ENCODE results near the gene C22orf15. TPM values are rescaled to one million over a fixed set of nuclear protein-coding genes. Genes with fewer than 3 reads are reported as not detected.

C22orf15 gene
- total RNA-seq, 1 experiment from 2014 or later = 0.81 TPM

- Histone ChIP-seq H3K4me1 (ENCODE audit: insufficient read depth, low read length) (no peaks in the 10 kb centered on the region), H3K79me2 (ENCODE audit: insufficient read depth, low read length) (no peaks in the 10 kb centered on the region), H3T11ph (ENCODE audit: low read length) (no peak overlapping the region), H3K14ac (ENCODE audit: insufficient read depth, low read length) (no peak overlapping the region), H3K23me2 (ENCODE audit: insufficient read length, low read depth, low read length, poor library complexity, severe bottlenecking) (peaks cover 3% of the 10 kb centered on the region), H3K27me3 (ENCODE audit: insufficient read depth, low read length) (no peaks in the 10 kb centered on the region), H3K18ac (ENCODE audit: insufficient read length, low read depth, low read length) (no peak overlapping the region), H2AK5ac (ENCODE audit: insufficient read length, low read length) (no peak overlapping the region), H4K91ac (ENCODE audit: insufficient read length, low read depth, low read length) (no peak overlapping the region), H3K9ac (ENCODE audit: extremely low read depth, insufficient read length, low read length) (no peak overlapping the region), H4K8ac (replicated peaks; ENCODE audit: insufficient read length, low read depth, low read length) (no peak overlapping the region), H2AFZ (ENCODE audit: low read length) (no peak overlapping the region), H3K4me2 (ENCODE audit: insufficient read depth, insufficient read length, low read length) (no peak overlapping the region), H4K20me1 (ENCODE audit: control insufficient read depth, insufficient read depth, insufficient read length) (no peaks in the 10 kb centered on the region), H2BK15ac (ENCODE audit: low read depth, low read length) (no peak overlapping the region), H3K79me1 (ENCODE audit: insufficient read depth, low read depth, low read length, poor library complexity, severe bottlenecking) (no peaks in the 10 kb centered on the region), H2BK20ac (ENCODE audit: low read depth, low read length, poor library complexity, severe bottlenecking) (no peak overlapping the region), H3K4ac (ENCODE audit: low read depth, low read length) (no peak overlapping the region), H3K27ac (ENCODE audit: insufficient read length, low read depth, low read length) (no peak overlapping the region), H2BK12ac (ENCODE audit: insufficient read length, low read depth, low read length) (no peak overlapping the region), H4K5ac (ENCODE audit: insufficient read length, low read depth, low read length) (no peak overlapping the region), H3K56ac (ENCODE audit: insufficient read length, low read depth, low read length) (no peak overlapping the region), H2BK120ac (ENCODE audit: low read depth, low read length, poor library complexity, severe bottlenecking) (no peak overlapping the region), H2BK5ac (ENCODE audit: insufficient read length, low read length) (no peak overlapping the region), H3K23ac (ENCODE audit: insufficient read length, low read depth, low read length) (no peak overlapping the region), H3K9me3 (ENCODE audit: control insufficient read depth, low read depth, low read length) (no peaks in the 10 kb centered on the region)
- Mint-ChIP-seq H3K4me3 (no peak overlapping the region), H3K27me3 (ENCODE audit: low read depth) (peaks cover 4% of the 10 kb centered on the region), H3K9me3 (no peaks in the 10 kb centered on the region), H3K27ac (no peak overlapping the region), H3K4me1 (peaks cover 0 to 6% of the 10 kb centered on the region in 2 experiments; a peak in 2 of 4 replicates), H3K36me3 (ENCODE audit: insufficient read depth in 1 of 3, low read depth in 3 of 3) (no peaks in the 10 kb centered on the region)
- TF ChIP-seq CTCF (conservative IDR thresholded peaks at IDR 0.05) = no peak
- DNase-seq = no peak
- WGBS (ENCODE audit: extremely low coverage, insufficient read length, low lambda C conversion rate) = no CpG with 5 or more reads among the region's 6 CpGs
Observed at GRCh38 chr22:23720855-23721254, 41.9 kb upstream of the C22orf15 start.
